ENCODE results near the gene TBL1X. TPM values are rescaled to one million over a fixed set of nuclear protein-coding genes. Genes with fewer than 3 reads are reported as not detected.

Gene TBL1X
- total and polyA plus RNA-seq, 2 donors (not counting 1 experiment from before 2014, with no cell fraction given): 8.8 to 65.1 TPM

- CTCF ChIA-PET: no interaction called here
- no peak overlapping the region for H3K9ac ChIP-seq (ENCODE audit: low read length)
These were observed 62.1 kb downstream of the TBL1X start for GRCh38 chrX:9526965-9527364.

DNA sequence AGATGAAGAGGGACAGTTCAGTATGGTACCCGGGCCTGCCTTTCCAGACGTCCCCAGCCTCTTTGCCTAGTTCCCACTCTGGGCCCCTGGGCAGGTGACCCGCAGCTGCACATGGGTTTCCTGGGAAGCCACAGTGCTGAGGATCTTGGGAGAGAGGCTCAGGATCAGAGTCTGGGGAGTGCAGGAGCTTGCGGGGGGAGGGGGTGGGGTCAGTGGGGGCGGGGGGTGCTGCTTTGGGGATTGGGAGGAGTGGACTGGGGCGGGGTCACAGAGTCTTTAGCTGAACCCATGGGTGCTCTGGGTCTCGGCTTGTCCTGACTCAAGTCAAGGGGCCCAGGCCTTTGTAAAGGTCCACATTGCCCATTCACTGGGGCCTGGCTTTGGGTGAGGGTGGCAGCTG, 63.6 kb downstream of the TBL1X start:
- peaks cover 66% of the 10 kb centered on the region for H3K79me2 ChIP-seq (ENCODE audit: control insufficient read depth, insufficient read depth, low read length)

More at GRCh38 chrX:9526965-9527364, 62.1 kb downstream of the TBL1X start:
- Histone ChIP-seq H3K27me3 (replicated peaks in 1 of 4; ENCODE audit: control extremely low read depth in 1 of 4, control insufficient read depth in 3 of 4, insufficient read depth in 4 of 4, low read length in 3 of 4) (no peaks in the 10 kb centered on the region), H3K36me3 (replicated peaks in 1 of 2; ENCODE audit: control extremely low read depth in 1 of 2, control insufficient read depth in 1 of 2, extremely low read depth in 1 of 2, insufficient read depth in 2 of 2, low read length in 1 of 2) (no peaks in the 10 kb centered on the region), H4K20me1 (ENCODE audit: control insufficient read depth, insufficient read depth, low read length, poor library complexity, severe bottlenecking) (peaks cover 12% of the 10 kb centered on the region), H3K4me3 (ENCODE audit: control extremely low read depth in 1 of 5, extremely low read depth in 1 of 5, insufficient read depth in 1 of 5, low read depth in 2 of 5, low read length in 4 of 5) (no peak overlapping the region), H3K79me2 (ENCODE audit: control insufficient read depth, insufficient read depth, low read length) (peaks cover 51% of the 10 kb centered on the region), H2AFZ (ENCODE audit: insufficient read depth, low read depth, low read length, poor library complexity, severe bottlenecking) (no peak overlapping the region), H3K4me2 (replicated peaks; ENCODE audit: low read depth, low read length, poor library complexity, severe bottlenecking) (no peak overlapping the region), H3K4me1 (ENCODE audit: control insufficient read depth in 2 of 2, insufficient read depth in 2 of 2, low read length in 2 of 2) (peaks cover 44 to 48% of the 10 kb centered on the region in 2 donors), H3K9me3 (ENCODE audit: control extremely low read depth in 1 of 3, control insufficient read depth in 2 of 3, insufficient read depth in 1 of 3, low read length in 2 of 3) (no peaks in the 10 kb centered on the region), H3K27ac (ENCODE audit: low read length in 2 of 2) (no peak overlapping the region)
- Mint-ChIP-seq H3K4me1 (peaks cover 61% of the 10 kb centered on the region), H3K27me3 (no peaks in the 10 kb centered on the region), H3K27ac (no peak overlapping the region), H3K9me3 (ENCODE audit: insufficient read depth) (no peaks in the 10 kb centered on the region), H3K4me3 (no peak overlapping the region)
- 100% methylated on average over 1 of the region's 14 CpGs for WGBS (ENCODE audit: insufficient coverage)
- intact Hi-C loops (cut with micrococcal nuclease): loop anchor here (5.0 kb wide), 1 partner anchor 60 kb away; the partner anchor contains the start of gene TBL1X
- TF ChIP-seq EZH2 (IDR thresholded peaks at IDR 0.05; ENCODE audit: borderline replicate concordance, insufficient read depth, low read depth, low read length, poor library complexity, severe bottlenecking) (no peak), CTCF (IDR thresholded peaks at IDR 0.05) (no peak)
- POLR2A ChIA-PET: no interaction called here
- no peak for ATAC-seq (ENCODE audit: low read depth)
- DNase-seq: no peak

More for the DNA sequence above, 63.6 kb downstream of the TBL1X start:
- CTCF ChIA-PET: no interaction called here
- TF ChIP-seq EZH2 (IDR thresholded peaks at IDR 0.05; ENCODE audit: borderline replicate concordance, insufficient read depth, low read depth, low read length, poor library complexity, severe bottlenecking): no peak
- no peak for TF ChIP-seq CTCF (IDR thresholded peaks at IDR 0.05)
- no peak overlapping the region for H2AFZ ChIP-seq (ENCODE audit: insufficient read depth, low read depth, low read length, poor library complexity, severe bottlenecking)
- no peak overlapping the region for H3K4me3 Mint-ChIP-seq
- no peak overlapping the region for H3K27ac ChIP-seq (ENCODE audit: low read length in 2 of 2)
- H3K9me3 Mint-ChIP-seq (ENCODE audit: insufficient read depth): no peaks in the 10 kb centered on the region
- H3K36me3 ChIP-seq (replicated peaks in 1 of 2; ENCODE audit: control extremely low read depth in 1 of 2, control insufficient read depth in 1 of 2, extremely low read depth in 1 of 2, insufficient read depth in 2 of 2, low read length in 1 of 2): no peaks in the 10 kb centered on the region
- DNase-seq (no peak), ATAC-seq (ENCODE audit: low read depth) (no peak)
- peaks cover 24% of the 10 kb centered on the region for H4K20me1 ChIP-seq (ENCODE audit: control insufficient read depth, insufficient read depth, low read length, poor library complexity, severe bottlenecking)
- H3K4me1 Mint-ChIP-seq: peaks cover 67% of the 10 kb centered on the region
- H3K9ac ChIP-seq (ENCODE audit: low read length): no peak overlapping the region
- POLR2A ChIA-PET: no interaction called here
- H3K27me3 Mint-ChIP-seq: no peaks in the 10 kb centered on the region
- peaks cover 49 to 53% of the 10 kb centered on the region in 2 donors for H3K4me1 ChIP-seq (ENCODE audit: control insufficient read depth in 2 of 2, insufficient read depth in 2 of 2, low read length in 2 of 2)
- no peak overlapping the region for H3K4me3 ChIP-seq (ENCODE audit: control extremely low read depth in 1 of 5, extremely low read depth in 1 of 5, insufficient read depth in 1 of 5, low read depth in 2 of 5, low read length in 4 of 5)
- intact Hi-C loops (cut with micrococcal nuclease): loop anchor here (5.0 kb wide), 1 partner anchor 61 kb away; the partner anchor contains the start of gene TBL1X
- H3K27ac Mint-ChIP-seq: no peak overlapping the region
- no peak overlapping the region for H3K4me2 ChIP-seq (replicated peaks; ENCODE audit: low read depth, low read length, poor library complexity, severe bottlenecking)
- H3K27me3 ChIP-seq (replicated peaks in 1 of 4; ENCODE audit: control extremely low read depth in 1 of 4, control insufficient read depth in 3 of 4, insufficient read depth in 4 of 4, low read length in 3 of 4): no peaks in the 10 kb centered on the region
- no peaks in the 10 kb centered on the region for H3K9me3 ChIP-seq (ENCODE audit: control extremely low read depth in 1 of 3, control insufficient read depth in 2 of 3, insufficient read depth in 1 of 3, low read length in 2 of 3)
- no CpG with 5 or more reads among the region's 7 CpGs for WGBS (ENCODE audit: insufficient coverage)

All from B cell (primary cell).